ENCODE results near the gene NGF. TPM values are rescaled to one million over a fixed set of nuclear protein-coding genes. Genes with fewer than 3 reads are reported as not detected.

NGF gene
- total RNA-seq, 2 donors from 2014 or later: 5.1 to 12.0 TPM

DNA sequence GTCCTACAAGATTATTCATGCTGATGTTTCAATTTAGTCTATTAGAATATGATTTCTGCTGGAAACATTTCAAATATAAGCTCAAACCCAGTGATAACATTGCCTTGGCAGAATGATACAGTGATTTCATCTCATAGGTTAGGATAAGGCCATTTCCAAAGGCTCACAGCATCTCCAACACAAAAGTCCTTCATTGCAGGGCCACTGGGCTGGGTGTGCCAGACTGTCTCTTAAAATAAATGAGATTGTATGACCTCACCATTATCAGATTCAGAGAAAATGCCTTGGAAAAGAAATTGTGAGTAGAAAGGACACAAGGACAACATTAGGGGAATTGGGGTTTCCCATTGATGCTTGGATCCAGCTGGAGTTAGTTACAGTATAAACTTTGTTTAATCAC is 30.4 kb downstream of the NGF start:
- Histone ChIP-seq H3K4me3 (no peak overlapping the region), H3K4me1 (no peaks in the 10 kb centered on the region), H3K27ac (no peak overlapping the region)

DNA sequence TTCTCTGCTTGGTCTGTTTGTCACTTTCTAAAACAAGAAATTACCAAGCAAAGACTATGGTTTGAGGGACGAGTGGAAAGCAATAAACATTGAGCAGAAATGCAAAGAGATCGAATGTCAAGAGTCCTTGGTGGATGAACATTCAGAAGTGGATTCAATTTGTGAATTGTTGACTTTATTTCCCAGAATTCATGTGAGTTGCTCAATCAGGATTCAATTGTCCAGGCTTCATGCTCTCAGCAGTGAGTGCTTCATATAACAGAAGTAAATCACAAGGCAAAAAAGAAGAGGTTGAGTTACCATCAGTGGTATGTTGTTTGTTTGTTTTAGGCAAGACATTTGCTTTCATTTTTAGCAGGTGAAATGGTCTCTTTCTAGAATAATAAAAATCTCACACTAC is 31.9 kb downstream of the NGF start:
- TF ChIP-seq, protein P1, sequence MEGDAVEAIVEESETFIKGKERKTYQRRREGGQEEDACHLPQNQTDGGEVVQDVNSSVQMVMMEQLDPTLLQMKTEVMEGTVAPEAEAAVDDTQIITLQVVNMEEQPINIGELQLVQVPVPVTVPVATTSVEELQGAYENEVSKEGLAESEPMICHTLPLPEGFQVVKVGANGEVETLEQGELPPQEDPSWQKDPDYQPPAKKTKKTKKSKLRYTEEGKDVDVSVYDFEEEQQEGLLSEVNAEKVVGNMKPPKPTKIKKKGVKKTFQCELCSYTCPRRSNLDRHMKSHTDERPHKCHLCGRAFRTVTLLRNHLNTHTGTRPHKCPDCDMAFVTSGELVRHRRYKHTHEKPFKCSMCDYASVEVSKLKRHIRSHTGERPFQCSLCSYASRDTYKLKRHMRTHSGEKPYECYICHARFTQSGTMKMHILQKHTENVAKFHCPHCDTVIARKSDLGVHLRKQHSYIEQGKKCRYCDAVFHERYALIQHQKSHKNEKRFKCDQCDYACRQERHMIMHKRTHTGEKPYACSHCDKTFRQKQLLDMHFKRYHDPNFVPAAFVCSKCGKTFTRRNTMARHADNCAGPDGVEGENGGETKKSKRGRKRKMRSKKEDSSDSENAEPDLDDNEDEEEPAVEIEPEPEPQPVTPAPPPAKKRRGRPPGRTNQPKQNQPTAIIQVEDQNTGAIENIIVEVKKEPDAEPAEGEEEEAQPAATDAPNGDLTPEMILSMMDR (IDR thresholded peaks at IDR 0.05): no peak
- Histone ChIP-seq H3K27ac (no peak overlapping the region), H3K4me3 (no peak overlapping the region), H3K9me3 (no peaks in the 10 kb centered on the region), H3K4me1 (peaks cover 0 to 6% of the 10 kb centered on the region in 2 donors), H3K27me3 (no peaks in the 10 kb centered on the region), H3K36me3 (no peaks in the 10 kb centered on the region)
- no peak for DNase-seq (ENCODE audit: low spot score)

More for the DNA sequence above, 30.4 kb downstream of the NGF start:
- no peaks in the 10 kb centered on the region for H3K36me3 ChIP-seq
- no peaks in the 10 kb centered on the region for H3K27me3 ChIP-seq
- DNase-seq (ENCODE audit: low spot score): no peak
- TF ChIP-seq, protein P1 (IDR thresholded peaks at IDR 0.05): no peak
- H3K9me3 ChIP-seq: no peaks in the 10 kb centered on the region

DNA sequence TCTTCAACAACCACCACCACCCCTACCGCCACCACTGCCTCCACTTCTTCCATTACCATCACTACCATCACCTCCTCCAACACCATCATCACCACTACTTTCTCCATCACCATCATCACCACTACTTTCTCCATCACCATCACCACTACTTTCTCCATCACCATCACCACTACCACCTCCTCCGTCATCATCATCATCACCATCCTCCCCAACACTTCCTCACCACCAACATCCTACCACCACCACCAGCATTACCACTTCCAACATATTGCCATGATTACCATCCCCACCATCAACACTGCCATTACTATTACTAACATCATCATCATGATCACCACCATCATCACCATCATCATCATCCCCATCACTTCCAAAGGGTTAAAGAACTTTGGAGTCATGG is 34.7 kb downstream of the NGF start:
- no peak for DNase-seq (ENCODE audit: low spot score)
- Histone ChIP-seq H3K27me3 (no peaks in the 10 kb centered on the region), H3K36me3 (no peaks in the 10 kb centered on the region), H3K27ac (no peak overlapping the region), H3K4me3 (no peak overlapping the region), H3K4me1 (peaks cover 0 to 18% of the 10 kb centered on the region in 2 donors), H3K9me3 (no peaks in the 10 kb centered on the region)
- TF ChIP-seq, protein P1 (IDR thresholded peaks at IDR 0.05): no peak

DNA sequence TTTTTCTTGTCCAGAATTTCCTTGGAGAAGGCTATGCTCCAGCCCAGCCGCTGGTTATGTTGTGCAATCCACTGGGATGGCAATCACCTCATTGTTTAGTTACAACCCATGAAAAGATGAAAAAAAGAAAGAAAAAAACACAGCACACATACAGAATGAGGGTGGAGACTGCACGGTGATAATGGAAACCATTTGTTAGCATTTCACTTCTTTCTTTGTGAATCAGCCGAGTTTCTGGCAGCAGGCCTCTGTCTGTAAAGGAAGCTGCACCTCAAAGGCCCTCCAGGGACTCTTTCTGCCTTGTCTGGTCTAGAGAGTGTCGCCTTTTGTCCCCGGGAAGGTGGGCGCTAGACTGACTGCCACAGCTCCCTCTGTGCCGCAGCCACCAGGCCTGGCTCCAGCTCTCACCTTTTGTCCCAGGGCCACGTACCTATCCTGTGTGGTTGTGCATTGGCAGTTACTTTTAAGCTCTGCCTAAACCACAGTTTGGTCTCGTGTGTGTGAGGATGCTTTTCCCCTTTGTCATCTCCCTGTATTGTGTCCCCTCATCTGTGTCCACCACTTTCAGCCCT is 35.6 kb downstream of the NGF start:
- no peak overlapping the region for H3K4me3 ChIP-seq
- peaks cover 0 to 18% of the 10 kb centered on the region in 2 donors for H3K4me1 ChIP-seq
- no peaks in the 10 kb centered on the region for H3K36me3 ChIP-seq
- TF ChIP-seq, protein P1 (IDR thresholded peaks at IDR 0.05): no peak
- H3K27me3 ChIP-seq: no peaks in the 10 kb centered on the region
- peak; percentile 76 for DNase-seq (ENCODE audit: low spot score)
- H3K9me3 ChIP-seq: no peaks in the 10 kb centered on the region
- peak overlapping the region; percentile 49 to 55 for H3K27ac ChIP-seq

DNA sequence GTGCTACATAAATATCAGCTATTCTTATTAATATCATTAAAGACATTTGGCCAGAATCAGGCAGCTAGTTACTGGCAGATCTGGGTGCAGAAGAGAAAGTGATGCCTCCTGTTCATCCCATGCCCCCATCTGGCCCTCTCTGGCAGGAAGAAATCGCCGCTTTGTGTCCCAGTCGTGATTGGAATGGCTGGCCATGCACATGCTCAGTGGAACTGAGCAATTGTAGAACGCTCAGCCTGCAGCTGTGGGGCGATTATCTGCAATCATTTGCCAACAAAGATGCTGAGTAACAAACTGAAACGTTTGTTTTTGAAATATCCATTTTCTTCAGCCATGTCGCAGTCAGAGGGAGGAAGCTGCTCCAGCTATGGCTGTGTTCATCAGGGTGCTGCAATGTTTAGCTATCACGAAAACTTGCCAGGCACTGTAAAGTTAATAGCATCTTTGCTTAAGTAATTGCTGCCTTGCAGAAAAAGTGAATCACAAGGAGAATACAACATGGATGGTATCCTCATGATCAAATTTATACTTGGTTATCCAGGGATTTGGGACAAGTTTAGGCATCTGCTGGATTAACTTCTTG is 36.5 kb downstream of the NGF start:
- TF ChIP-seq, protein P1 (IDR thresholded peaks at IDR 0.05): no peak

More for the DNA sequence above, 36.5 kb downstream of the NGF start:
- Histone ChIP-seq H3K27ac (peak overlapping the region in 1 of 2 donors; percentile 43), H3K9me3 (no peaks in the 10 kb centered on the region), H3K36me3 (no peaks in the 10 kb centered on the region), H3K4me1 (peaks cover 0 to 19% of the 10 kb centered on the region in 2 donors), H3K4me3 (no peak overlapping the region), H3K27me3 (no peaks in the 10 kb centered on the region)
- no peak for DNase-seq (ENCODE audit: low spot score)

All from right atrium auricular region (tissue), 2 donors.